ENCODE measurements around the gene PM20D2.

Gene PM20D2

GRCh38 chr6:89180971-89181370 is 35.1 kb downstream of the PM20D2 start:
- in situ Hi-C loops (cut with MboI; ENCODE audit: low sequenced_read_pairs, unreplicated experiment): no loop called here
- no peak for TF ChIP-seq CTCF (IDR thresholded peaks at IDR 0.05; ENCODE audit: borderline replicate concordance, control extremely low read depth, extremely low read depth, insufficient read depth, missing control alignments)
- DNase-seq (ENCODE audit: low spot score): no peak

DNA sequence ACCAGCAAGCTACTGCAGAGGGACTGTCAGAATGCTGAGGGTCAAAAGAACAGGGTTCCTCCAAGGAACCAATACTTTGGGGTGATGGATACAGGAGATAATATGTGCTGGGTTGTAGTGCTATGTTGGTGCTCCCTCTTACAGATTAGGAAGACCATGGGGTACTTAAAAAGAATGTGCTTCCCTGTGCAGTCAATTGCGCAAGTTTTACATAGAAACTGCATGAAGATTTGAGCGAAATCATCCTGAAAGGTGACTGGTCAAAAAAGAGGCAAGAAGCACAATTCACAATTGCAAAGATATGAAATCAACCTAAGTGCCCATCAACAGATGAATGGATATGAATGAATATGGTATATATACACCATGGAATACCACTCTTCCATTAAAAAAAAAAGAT is 37.4 kb downstream of the PM20D2 start:
- in situ Hi-C loops (cut with MboI; ENCODE audit: low sequenced_read_pairs, unreplicated experiment): no loop called here
- TF ChIP-seq CTCF (IDR thresholded peaks at IDR 0.05; ENCODE audit: borderline replicate concordance, control extremely low read depth, extremely low read depth, insufficient read depth, missing control alignments): no peak
- DNase-seq (ENCODE audit: low spot score): no peak

DNA sequence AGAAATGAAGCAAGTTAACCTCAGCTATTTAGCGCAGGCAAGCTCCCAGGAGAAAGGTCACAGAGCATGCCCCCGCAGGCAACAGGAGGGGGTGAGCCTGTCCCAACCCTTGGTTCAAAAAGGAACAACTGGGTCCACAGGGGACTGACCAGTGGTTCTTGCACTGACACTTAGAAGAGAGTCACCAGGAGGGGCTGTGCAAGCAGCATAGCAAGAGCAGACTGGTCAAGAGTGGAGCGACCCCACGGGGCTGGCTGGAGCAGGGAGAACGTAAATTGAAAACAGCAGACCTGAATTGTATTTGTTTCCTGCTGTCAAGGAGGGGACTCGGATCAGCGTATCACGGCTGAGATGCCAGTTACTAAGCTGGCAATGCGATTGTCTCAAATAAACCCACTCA is 38.5 kb downstream of the PM20D2 start:
- no peak for DNase-seq (ENCODE audit: low spot score)
- in situ Hi-C loops (cut with MboI; ENCODE audit: low sequenced_read_pairs, unreplicated experiment): no loop called here
- no peak for TF ChIP-seq CTCF (IDR thresholded peaks at IDR 0.05; ENCODE audit: borderline replicate concordance, control extremely low read depth, extremely low read depth, insufficient read depth, missing control alignments)

DNA sequence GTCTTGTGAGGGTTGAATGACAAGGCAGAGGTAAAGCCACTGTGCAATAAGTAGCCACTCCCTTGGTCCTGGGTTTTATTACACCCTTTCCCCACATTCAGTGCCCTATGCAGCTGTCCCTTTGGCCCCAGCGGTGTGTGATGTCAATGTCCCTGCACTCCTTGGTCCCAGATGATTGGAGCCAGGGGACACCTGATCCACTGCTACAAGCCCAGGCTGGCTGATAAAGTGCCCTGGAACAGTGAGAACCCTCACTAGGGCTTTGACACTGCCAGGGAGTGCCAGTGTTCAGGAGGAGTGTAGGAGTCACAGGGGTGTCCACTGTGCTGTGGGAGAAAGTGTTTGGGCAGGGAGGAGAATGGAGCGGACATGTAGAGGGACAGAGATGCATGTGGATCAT is 40.9 kb downstream of the PM20D2 start:
- no peak for DNase-seq (ENCODE audit: low spot score)
- no peak for TF ChIP-seq CTCF (IDR thresholded peaks at IDR 0.05; ENCODE audit: borderline replicate concordance, control extremely low read depth, extremely low read depth, insufficient read depth, missing control alignments)
- in situ Hi-C loops (cut with MboI; ENCODE audit: low sequenced_read_pairs, unreplicated experiment): no loop called here

GRCh38 chr6:89187504-89187903 is 41.6 kb downstream of the PM20D2 start:
- in situ Hi-C loops (cut with MboI; ENCODE audit: low sequenced_read_pairs, unreplicated experiment): no loop called here
- no peak for TF ChIP-seq CTCF (IDR thresholded peaks at IDR 0.05; ENCODE audit: borderline replicate concordance, control extremely low read depth, extremely low read depth, insufficient read depth, missing control alignments)
- no peak for DNase-seq (ENCODE audit: low spot score)

GRCh38 chr6:89190741-89191140 is 44.9 kb downstream of the PM20D2 start:
- DNase-seq (ENCODE audit: low spot score): no peak
- TF ChIP-seq CTCF (IDR thresholded peaks at IDR 0.05; ENCODE audit: borderline replicate concordance, control extremely low read depth, extremely low read depth, insufficient read depth, missing control alignments): no peak
- in situ Hi-C loops (cut with MboI; ENCODE audit: low sequenced_read_pairs, unreplicated experiment): no loop called here

DNA sequence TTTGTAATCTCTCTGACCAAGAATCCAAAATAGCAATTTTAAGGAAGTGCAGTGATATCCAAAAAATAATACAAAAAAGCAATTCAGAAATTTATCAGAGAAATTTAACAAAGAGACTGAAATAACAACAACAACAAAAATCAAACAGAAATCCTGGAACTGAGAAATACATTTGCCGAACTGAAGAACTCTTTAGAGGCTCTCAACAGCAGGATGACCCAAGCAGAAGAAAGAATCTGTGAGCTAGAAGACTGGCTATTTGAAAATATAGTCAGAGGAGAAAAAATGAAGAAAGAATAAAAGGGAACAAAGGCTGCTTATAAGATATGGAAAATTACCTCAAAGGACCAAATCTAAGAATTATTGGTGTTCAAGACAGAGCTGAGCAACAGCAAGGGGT is 48.7 kb downstream of the PM20D2 start:
- DNase-seq (ENCODE audit: low spot score): no peak
- no peak for TF ChIP-seq CTCF (IDR thresholded peaks at IDR 0.05; ENCODE audit: borderline replicate concordance, control extremely low read depth, extremely low read depth, insufficient read depth, missing control alignments)
- in situ Hi-C loops (cut with MboI; ENCODE audit: low sequenced_read_pairs, unreplicated experiment): no loop called here
